GM10266 (cell line): Measurements from ENCODE around the gene HAGHL.

Experiments
- DNase-seq: peaks from one replicate; pipeline ENCODE4 v3.0.0; 2012; ENCODE audit errors: extremely low spot score
- CTCF ChIP-seq: IDR thresholded peaks from 2 replicates; pipeline ENCODE4 v1.5.1; 2012; ENCODE audit warnings: mild to moderate bottlenecking, low read depth; ENCODE audit not compliant: control insufficient read depth, insufficient read depth; ENCODE audit errors: missing control alignments

HAGHL gene

GRCh38 chr16:680625-680945 lies 46.3 kb upstream of the HAGHL start:
- DNase-seq: no peak
- no peak for TF ChIP-seq CTCF

- peak; percentile 25 for TF ChIP-seq CTCF
- no peak for DNase-seq
Observed at GRCh38 chr16:680967-681745, 45.8 kb upstream of the HAGHL start.

DNA sequence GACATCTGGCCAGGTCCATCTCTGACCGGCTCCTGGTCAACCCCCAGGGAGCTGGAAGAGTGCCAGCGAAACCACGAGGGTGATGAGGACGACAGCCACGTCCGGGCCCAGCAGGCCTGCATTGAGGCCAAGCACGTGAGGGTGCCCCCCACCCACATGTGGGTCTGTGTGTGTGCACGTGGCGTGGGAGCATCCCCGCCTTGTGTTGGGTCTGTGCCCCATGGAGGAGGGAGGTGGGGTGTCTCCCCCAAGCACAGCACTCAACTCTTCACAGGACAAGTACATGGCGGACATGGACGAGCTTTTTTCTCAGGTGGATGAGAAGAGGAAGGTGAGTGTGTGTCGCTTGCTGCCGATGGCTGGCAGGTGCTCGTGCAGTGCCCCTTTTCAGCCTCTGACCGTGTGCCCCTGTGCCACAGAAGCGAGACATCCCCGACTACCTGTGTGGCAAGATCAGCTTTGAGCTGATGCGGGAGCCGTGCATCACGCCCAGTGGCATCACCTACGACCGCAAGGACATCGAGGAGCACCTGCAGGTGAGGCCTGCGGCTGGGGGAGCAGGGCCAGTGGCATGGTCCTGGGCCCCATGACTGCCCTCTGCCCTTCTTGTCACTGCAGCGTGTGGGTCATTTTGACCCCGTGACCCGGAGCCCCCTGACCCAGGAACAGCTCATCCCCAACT lies 45.0 kb upstream of the HAGHL start:
- DNase-seq: no peak

DNA sequence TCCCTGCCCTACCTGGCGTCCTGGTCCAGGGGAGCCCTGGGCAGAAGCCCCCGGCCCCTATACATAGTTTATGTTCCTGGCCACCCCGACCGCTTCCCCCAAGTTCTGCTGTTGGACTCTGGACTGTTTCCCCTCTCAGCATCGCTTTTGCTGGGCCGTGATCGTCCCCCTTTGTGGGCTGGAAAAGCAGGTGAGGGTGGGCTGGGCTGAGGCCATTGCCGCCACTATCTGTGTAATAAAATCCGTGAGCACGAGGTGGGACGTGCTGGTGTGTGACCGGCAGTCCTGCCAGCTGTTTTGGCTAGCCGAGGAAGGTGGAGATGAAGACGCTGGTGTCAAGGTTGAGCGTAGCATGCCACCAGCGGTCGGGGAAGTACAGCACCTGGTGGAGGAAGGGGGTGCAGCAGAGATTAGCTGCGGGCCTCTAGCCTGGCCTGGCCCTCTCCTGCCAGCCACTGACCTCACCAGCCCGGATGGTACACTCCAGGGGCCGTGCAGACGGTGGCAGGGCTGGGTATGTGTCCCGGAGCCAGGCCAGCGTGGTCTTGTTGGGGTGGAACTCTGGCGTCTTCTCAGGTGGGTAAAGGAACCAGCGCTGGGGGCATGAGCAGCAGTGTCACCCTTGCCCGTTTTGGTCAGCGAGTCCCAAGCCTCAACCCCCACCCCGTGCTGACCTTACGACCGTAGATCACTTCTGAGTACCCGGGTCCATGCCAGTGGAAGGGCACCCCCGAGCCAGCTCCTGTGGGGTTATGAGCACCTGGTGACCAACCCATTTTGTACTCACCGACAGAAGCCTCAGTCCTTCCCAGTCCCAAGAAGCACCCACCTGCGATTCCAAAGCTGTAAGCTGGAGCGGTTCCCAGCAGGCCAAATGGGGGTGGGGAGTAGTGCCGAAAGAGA lies 44.2 kb upstream of the HAGHL start:
- TF ChIP-seq CTCF: no peak
- DNase-seq: no peak

More for the DNA sequence above, 45.0 kb upstream of the HAGHL start:
- TF ChIP-seq CTCF: no peak

GRCh38 chr16:683396-684070 lies 43.4 kb upstream of the HAGHL start:
- no peak for TF ChIP-seq CTCF

DNA sequence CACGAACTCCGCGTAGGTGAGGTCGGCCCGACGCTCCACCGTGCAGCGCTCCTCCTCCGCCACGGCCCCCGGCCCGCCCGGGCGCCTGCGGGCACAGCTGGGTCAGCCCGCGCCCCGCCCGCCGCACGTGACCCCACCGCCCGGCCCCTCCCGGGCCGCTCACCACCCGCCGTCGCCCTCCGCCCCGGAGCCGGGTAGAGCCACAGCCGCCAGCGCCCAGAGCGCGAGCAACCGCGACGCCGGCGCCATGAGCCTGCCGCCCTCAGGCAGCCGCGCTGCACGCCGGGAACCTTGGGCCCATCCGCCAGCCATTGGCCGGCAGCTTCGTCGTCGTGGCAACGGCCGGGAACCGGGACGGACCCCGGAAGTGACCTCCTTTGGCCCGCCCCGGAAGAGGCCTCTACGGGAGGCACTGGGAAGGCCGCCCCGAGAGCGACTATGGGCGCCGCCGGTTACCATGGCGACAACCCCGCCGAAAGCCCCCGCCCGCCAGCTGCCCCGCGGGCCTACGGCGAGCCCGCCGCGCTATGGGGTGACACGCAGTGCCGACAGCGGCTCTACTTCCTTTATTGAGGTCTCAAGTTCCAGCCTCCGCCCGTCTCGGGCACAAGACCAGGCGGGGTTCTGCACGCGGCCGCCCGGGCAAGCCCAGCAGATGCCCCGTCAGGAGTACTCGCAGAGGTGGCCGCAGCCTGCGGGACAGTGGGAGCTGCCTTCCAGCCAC lies 42.7 kb upstream of the HAGHL start, which contains the start of gene JMJD8:
TSS of gene JMJD8 (minus strand) at position 264 of the 724 bp plus-strand sequence. CDS start at position 249, 15 bp downstream.
- peak; percentile 99 for DNase-seq
- no peak for TF ChIP-seq CTCF

More at GRCh38 chr16:683396-684070, 43.4 kb upstream of the HAGHL start:
- DNase-seq: no peak
